ENCODE data around the gene PTPRM. TPM values are rescaled to one million over a fixed set of nuclear protein-coding genes. Genes with fewer than 3 reads are reported as not detected.

The PTPRM gene
- total RNA-seq, 1 experiment from 2014 or later: 100.0 TPM

- no peak for TF ChIP-seq CTCF (IDR thresholded peaks at IDR 0.05; ENCODE audit: insufficient read depth in 1 of 2, low read depth in 1 of 2, low read length in 1 of 2, severe bottlenecking in 1 of 2, unreplicated experiment in 1 of 2)
- intact Hi-C loops (cut with micrococcal nuclease; ENCODE audit: unreplicated experiment): no loop called here
- Histone ChIP-seq H3K4me1 (no peaks in the 10 kb centered on the region), H3K36me3 (ENCODE audit: control insufficient read depth, insufficient read depth, low read length) (no peaks in the 10 kb centered on the region), H3K27me3 (replicated peaks; ENCODE audit: control insufficient read depth, insufficient read depth, low read length) (no peaks in the 10 kb centered on the region), H3K9me3 (no peaks in the 10 kb centered on the region), H3K4me3 (ENCODE audit: low read depth, low read length) (no peak overlapping the region)
- no peak for DNase-seq
- ChIA-PET POLR2A (no interaction called here), CTCF (no interaction called here)
- Mint-ChIP-seq H3K36me3 (ENCODE audit: insufficient read depth, unreplicated experiment) (peaks cover 40% of the 10 kb centered on the region), H3K4me3 (ENCODE audit: unreplicated experiment) (no peak overlapping the region), H3K4me1 (ENCODE audit: low read depth, unreplicated experiment) (no peaks in the 10 kb centered on the region), H3K9me3 (ENCODE audit: unreplicated experiment) (no peaks in the 10 kb centered on the region), H3K27me3 (ENCODE audit: insufficient read depth, unreplicated experiment) (no peaks in the 10 kb centered on the region), H3K27ac (ENCODE audit: unreplicated experiment) (no peak overlapping the region)
- BruUV-seq (replicated peaks): no TSS peak
Measured at GRCh38 chr18:8260319-8260718, 693.2 kb downstream of the PTPRM start.

GRCh38 chr18:8260827-8261226 lies 693.7 kb downstream of the PTPRM start:
- intact Hi-C loops (cut with micrococcal nuclease; ENCODE audit: unreplicated experiment): no loop called here
- H3K27ac Mint-ChIP-seq (ENCODE audit: unreplicated experiment): no peak overlapping the region
- H3K9me3 Mint-ChIP-seq (ENCODE audit: unreplicated experiment): no peaks in the 10 kb centered on the region
- peaks cover 42% of the 10 kb centered on the region for H3K36me3 Mint-ChIP-seq (ENCODE audit: insufficient read depth, unreplicated experiment)
- H3K27me3 Mint-ChIP-seq (ENCODE audit: insufficient read depth, unreplicated experiment): no peaks in the 10 kb centered on the region
- no peak for TF ChIP-seq CTCF (IDR thresholded peaks at IDR 0.05; ENCODE audit: insufficient read depth in 1 of 2, low read depth in 1 of 2, low read length in 1 of 2, severe bottlenecking in 1 of 2, unreplicated experiment in 1 of 2)
- Histone ChIP-seq H3K4me3 (ENCODE audit: low read depth, low read length) (no peak overlapping the region), H3K36me3 (ENCODE audit: control insufficient read depth, insufficient read depth, low read length) (no peaks in the 10 kb centered on the region), H3K27me3 (replicated peaks; ENCODE audit: control insufficient read depth, insufficient read depth, low read length) (no peaks in the 10 kb centered on the region), H3K4me1 (no peaks in the 10 kb centered on the region), H3K9me3 (no peaks in the 10 kb centered on the region)
- no peak overlapping the region for H3K4me3 Mint-ChIP-seq (ENCODE audit: unreplicated experiment)
- ChIA-PET CTCF (no interaction called here), POLR2A (no interaction called here)
- H3K4me1 Mint-ChIP-seq (ENCODE audit: low read depth, unreplicated experiment): no peaks in the 10 kb centered on the region
- BruUV-seq (replicated peaks): no TSS peak
- DNase-seq: no peak

GRCh38 chr18:8261651-8262091 lies 694.6 kb downstream of the PTPRM start:
- Histone ChIP-seq H3K36me3 (ENCODE audit: control insufficient read depth, insufficient read depth, low read length) (no peaks in the 10 kb centered on the region), H3K4me1 (no peaks in the 10 kb centered on the region), H3K4me3 (ENCODE audit: low read depth, low read length) (no peak overlapping the region), H3K27me3 (replicated peaks; ENCODE audit: control insufficient read depth, insufficient read depth, low read length) (no peaks in the 10 kb centered on the region), H3K9me3 (no peaks in the 10 kb centered on the region)
- ChIA-PET CTCF (no interaction called here), POLR2A (no interaction called here)
- H3K4me1 Mint-ChIP-seq (ENCODE audit: low read depth, unreplicated experiment): no peaks in the 10 kb centered on the region
- no peak overlapping the region for H3K27ac Mint-ChIP-seq (ENCODE audit: unreplicated experiment)
- H3K36me3 Mint-ChIP-seq (ENCODE audit: insufficient read depth, unreplicated experiment): peaks cover 42% of the 10 kb centered on the region
- no peak for TF ChIP-seq CTCF (IDR thresholded peaks at IDR 0.05; ENCODE audit: insufficient read depth in 1 of 2, low read depth in 1 of 2, low read length in 1 of 2, severe bottlenecking in 1 of 2, unreplicated experiment in 1 of 2)
- no peaks in the 10 kb centered on the region for H3K9me3 Mint-ChIP-seq (ENCODE audit: unreplicated experiment)
- DNase-seq: no peak
- no TSS peak for BruUV-seq (replicated peaks)
- H3K4me3 Mint-ChIP-seq (ENCODE audit: unreplicated experiment): no peak overlapping the region
- H3K27me3 Mint-ChIP-seq (ENCODE audit: insufficient read depth, unreplicated experiment): no peaks in the 10 kb centered on the region
- intact Hi-C loops (cut with micrococcal nuclease; ENCODE audit: unreplicated experiment): no loop called here

Measured in Caco-2 (cell line).